Raji (cell line): ENCODE results near the gene PCDH19.

Experiments used
- POLR2A ChIP-seq: IDR thresholded peaks from 2 replicates; pipeline ENCODE4 v1.6.1; 2011; ENCODE audit warnings: low read depth, low read length, control low read depth; ENCODE audit not compliant: insufficient read depth

PCDH19 gene

GRCh38 chrX:100410901-100411801 lies 1.1 kb upstream of the PCDH19 start:
- no peak for TF ChIP-seq POLR2A

- no peak for TF ChIP-seq POLR2A
Measured at GRCh38 chrX:100408713-100409609, 1.1 kb downstream of the PCDH19 start.

- TF ChIP-seq POLR2A, result no peak
Measured at GRCh38 chrX:100407784-100408712, 2.0 kb downstream of the PCDH19 start.

GRCh38 chrX:100407147-100407783 lies 2.8 kb downstream of the PCDH19 start:
- TF ChIP-seq POLR2A, result no peak

GRCh38 chrX:100405424-100405823 lies 4.6 kb downstream of the PCDH19 start:
- no peak for TF ChIP-seq POLR2A

- TF ChIP-seq POLR2A, result no peak
Measured at GRCh38 chrX:100404851-100405250, 5.2 kb downstream of the PCDH19 start.

- TF ChIP-seq POLR2A, result no peak
Measured at GRCh38 chrX:100395781-100396180, 14.3 kb downstream of the PCDH19 start.

- TF ChIP-seq POLR2A, result no peak
Measured at GRCh38 chrX:100381619-100382018, 28.5 kb downstream of the PCDH19 start.

GRCh38 chrX:100379388-100379986 lies 30.6 kb downstream of the PCDH19 start:
- no peak for TF ChIP-seq POLR2A

GRCh38 chrX:100377826-100378225 lies 32.2 kb downstream of the PCDH19 start:
- no peak for TF ChIP-seq POLR2A

GRCh38 chrX:100376576-100376975 lies 33.5 kb downstream of the PCDH19 start:
- no peak for TF ChIP-seq POLR2A

- no peak for TF ChIP-seq POLR2A
Measured at GRCh38 chrX:100373673-100374072, 36.4 kb downstream of the PCDH19 start.

- TF ChIP-seq POLR2A, result no peak
Measured at GRCh38 chrX:100368167-100368566, 41.9 kb downstream of the PCDH19 start.

GRCh38 chrX:100363896-100364295 lies 46.2 kb downstream of the PCDH19 start:
- no peak for TF ChIP-seq POLR2A
